ENCODE results near the gene ZNF322.

The ZNF322 gene

GRCh38 chr6:26598267-26598666 lies 61.3 kb downstream of the ZNF322 start:
- no peak for DNase-seq (ENCODE audit: low read depth)
- TF ChIP-seq, protein P1, sequence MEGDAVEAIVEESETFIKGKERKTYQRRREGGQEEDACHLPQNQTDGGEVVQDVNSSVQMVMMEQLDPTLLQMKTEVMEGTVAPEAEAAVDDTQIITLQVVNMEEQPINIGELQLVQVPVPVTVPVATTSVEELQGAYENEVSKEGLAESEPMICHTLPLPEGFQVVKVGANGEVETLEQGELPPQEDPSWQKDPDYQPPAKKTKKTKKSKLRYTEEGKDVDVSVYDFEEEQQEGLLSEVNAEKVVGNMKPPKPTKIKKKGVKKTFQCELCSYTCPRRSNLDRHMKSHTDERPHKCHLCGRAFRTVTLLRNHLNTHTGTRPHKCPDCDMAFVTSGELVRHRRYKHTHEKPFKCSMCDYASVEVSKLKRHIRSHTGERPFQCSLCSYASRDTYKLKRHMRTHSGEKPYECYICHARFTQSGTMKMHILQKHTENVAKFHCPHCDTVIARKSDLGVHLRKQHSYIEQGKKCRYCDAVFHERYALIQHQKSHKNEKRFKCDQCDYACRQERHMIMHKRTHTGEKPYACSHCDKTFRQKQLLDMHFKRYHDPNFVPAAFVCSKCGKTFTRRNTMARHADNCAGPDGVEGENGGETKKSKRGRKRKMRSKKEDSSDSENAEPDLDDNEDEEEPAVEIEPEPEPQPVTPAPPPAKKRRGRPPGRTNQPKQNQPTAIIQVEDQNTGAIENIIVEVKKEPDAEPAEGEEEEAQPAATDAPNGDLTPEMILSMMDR (IDR thresholded peaks at IDR 0.05; ENCODE audit: low read length, missing control alignments) = no peak
- H3K4me3 ChIP-seq (replicated peaks; ENCODE audit: low read depth, low read length) = peak overlapping the region; percentile 99

- peak overlapping the region; percentile 99 for H3K4me3 ChIP-seq (replicated peaks; ENCODE audit: low read depth, low read length)
- TF ChIP-seq, protein P1 (IDR thresholded peaks at IDR 0.05; ENCODE audit: low read length, missing control alignments) = no peak
- DNase-seq (ENCODE audit: low read depth) = no peak
Measured at GRCh38 chr6:26597821-26598220, 61.7 kb downstream of the ZNF322 start.

DNA sequence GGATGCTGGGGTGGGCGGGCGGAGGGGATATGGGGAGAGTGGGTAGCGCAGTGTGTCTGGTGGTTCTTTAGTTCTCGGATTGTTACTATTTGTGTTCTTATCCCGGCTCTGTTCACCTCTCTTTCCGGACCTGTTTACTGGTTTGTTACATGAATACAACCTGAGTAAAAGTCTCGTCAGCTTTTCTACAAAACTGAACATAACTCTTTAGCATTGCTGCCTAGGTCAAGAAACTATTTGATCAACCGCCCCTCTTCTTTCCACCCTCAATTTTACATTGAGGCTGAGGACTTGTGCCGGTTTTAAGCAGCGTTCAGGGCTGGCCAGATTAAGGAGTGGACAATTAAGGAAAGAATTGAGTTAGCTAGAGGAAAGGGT lies 62.2 kb downstream of the ZNF322 start:
- peak overlapping the region; percentile 99 for H3K4me3 ChIP-seq (replicated peaks; ENCODE audit: low read depth, low read length)
- no peak for DNase-seq (ENCODE audit: low read depth)
- TF ChIP-seq, protein P1 (IDR thresholded peaks at IDR 0.05; ENCODE audit: low read length, missing control alignments) = no peak

DNA sequence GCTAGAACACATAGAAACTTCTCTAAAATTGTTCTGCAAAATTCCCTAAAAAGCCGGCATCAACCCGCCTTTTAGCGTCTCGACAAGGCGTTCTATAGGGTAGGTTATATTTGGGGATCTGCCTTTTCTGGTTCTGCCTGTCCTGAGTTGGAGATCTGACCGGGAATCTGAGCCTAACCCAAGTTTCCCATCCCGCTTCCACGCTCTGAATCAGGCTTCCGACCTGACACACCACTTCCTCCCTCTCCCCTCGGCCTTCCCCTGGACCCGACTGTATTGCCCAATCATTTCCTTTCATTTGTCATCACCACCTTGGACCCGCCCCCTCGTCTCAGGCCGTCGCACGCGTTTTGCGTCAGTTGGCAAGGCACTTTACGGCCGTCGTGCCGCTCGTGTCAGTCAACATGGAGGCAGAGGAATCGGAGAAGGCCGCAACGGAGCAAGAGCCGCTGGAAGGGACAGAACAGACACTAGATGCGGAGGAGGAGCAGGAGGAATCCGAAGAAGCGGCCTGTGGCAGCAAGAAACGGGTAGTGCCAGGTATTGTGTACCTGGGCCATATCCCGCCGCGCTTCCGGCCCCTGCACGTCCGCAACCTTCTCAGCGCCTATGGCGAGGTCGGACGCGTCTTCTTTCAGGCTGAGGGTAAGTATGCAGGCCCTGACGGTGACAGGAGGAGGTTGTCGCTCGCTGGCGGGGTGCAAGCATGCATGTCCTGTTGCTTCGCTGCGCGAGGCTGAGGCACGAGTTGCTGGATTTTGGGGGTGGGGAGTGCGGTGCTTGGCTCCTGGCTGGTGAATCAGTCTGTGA lies 62.8 kb downstream of the ZNF322 start, which contains the start of gene ABT1:
Gene ABT1 (plus strand): TSS at position 375 of the 810 bp plus-strand sequence. CDS start 30 bp downstream, at position 405.
- TF ChIP-seq, protein P1 (IDR thresholded peaks at IDR 0.05; ENCODE audit: low read length, missing control alignments) = no peak

GRCh38 chr6:26595669-26596269 lies 63.8 kb downstream of the ZNF322 start:
- peak overlapping the region; percentile 99 for H3K4me3 ChIP-seq (replicated peaks; ENCODE audit: low read depth, low read length)
- TF ChIP-seq, protein P1 (IDR thresholded peaks at IDR 0.05; ENCODE audit: low read length, missing control alignments) = peak; percentile 88
- peak; percentile 88 for DNase-seq (ENCODE audit: low read depth)

More for the DNA sequence above, 62.8 kb downstream of the ZNF322 start, which contains the start of gene ABT1:
- peak within 1 kb of the TSS; percentile 99 for H3K4me3 ChIP-seq (replicated peaks; ENCODE audit: low read depth, low read length)
- peak; percentile 99 for DNase-seq (ENCODE audit: low read depth)

- TF ChIP-seq, protein P1 (IDR thresholded peaks at IDR 0.05; ENCODE audit: low read length, missing control alignments) = no peak
- peak; percentile 60 for DNase-seq (ENCODE audit: low read depth)
- no peak overlapping the region for H3K4me3 ChIP-seq (replicated peaks; ENCODE audit: low read depth, low read length)
Measured at GRCh38 chr6:26594730-26595632, 64.6 kb downstream of the ZNF322 start.

Measured in fibroblast of pulmonary artery (primary cell).